Transverse colon (tissue), 3 donors: ENCODE results near the gene GBF1.

ENCODE experiments used
- POLR2A ChIP-seq: fragments of 450-650 bp; IDR thresholded peaks from one replicate; pipeline ENCODE4 v1.6.1; 2016; ENCODE audit warnings: antibody characterized with exemption, mild to moderate bottlenecking, moderate library complexity
- TF ChIP-seq, protein P1 (sequence below), 5 experiments: fragments of 200-600 bp in 3 of 5; fragments of 450-650 bp in 2 of 5; sonication (generic) in 3 of 5; IDR thresholded peaks; 1 replicate in 2 of 5; 2 replicates in 3 of 5; pipeline ENCODE4 v1.5.1; 2016 to 2017; ENCODE audit warnings: antibody characterized with exemption in 5 of 5, inconsistent platforms in 3 of 5, mild to moderate bottlenecking in 2 of 5, moderate library complexity in 1 of 5

- TF ChIP-seq, protein P1, sequence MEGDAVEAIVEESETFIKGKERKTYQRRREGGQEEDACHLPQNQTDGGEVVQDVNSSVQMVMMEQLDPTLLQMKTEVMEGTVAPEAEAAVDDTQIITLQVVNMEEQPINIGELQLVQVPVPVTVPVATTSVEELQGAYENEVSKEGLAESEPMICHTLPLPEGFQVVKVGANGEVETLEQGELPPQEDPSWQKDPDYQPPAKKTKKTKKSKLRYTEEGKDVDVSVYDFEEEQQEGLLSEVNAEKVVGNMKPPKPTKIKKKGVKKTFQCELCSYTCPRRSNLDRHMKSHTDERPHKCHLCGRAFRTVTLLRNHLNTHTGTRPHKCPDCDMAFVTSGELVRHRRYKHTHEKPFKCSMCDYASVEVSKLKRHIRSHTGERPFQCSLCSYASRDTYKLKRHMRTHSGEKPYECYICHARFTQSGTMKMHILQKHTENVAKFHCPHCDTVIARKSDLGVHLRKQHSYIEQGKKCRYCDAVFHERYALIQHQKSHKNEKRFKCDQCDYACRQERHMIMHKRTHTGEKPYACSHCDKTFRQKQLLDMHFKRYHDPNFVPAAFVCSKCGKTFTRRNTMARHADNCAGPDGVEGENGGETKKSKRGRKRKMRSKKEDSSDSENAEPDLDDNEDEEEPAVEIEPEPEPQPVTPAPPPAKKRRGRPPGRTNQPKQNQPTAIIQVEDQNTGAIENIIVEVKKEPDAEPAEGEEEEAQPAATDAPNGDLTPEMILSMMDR (IDR thresholded peaks at IDR 0.05): no peak
- no peak for TF ChIP-seq POLR2A
Measured at GRCh38 chr10:102413806-102414561, 168.7 kb downstream of the GBF1 start.
